ENCODE data around the gene PTK7.
A peak's percentile ranks its signal among the peaks of the same experiment; 100 is the strongest.
"Not testable (repeated sequence)": the region's sequence is repeated elsewhere in the genome, so short reads cannot be mapped to it uniquely, and the experiment has no call there.

PTK7 gene

GRCh38 chr6:43120101-43120763 is 44.1 kb downstream of the PTK7 start:
- DNase-seq = no peak

GRCh38 chr6:43120944-43121913 is 45.1 kb downstream of the PTK7 start:
- no peak for DNase-seq

GRCh38 chr6:43122146-43122545 is 46.0 kb downstream of the PTK7 start:
- DNase-seq = no peak

GRCh38 chr6:43123461-43124314 is 47.6 kb downstream of the PTK7 start:
- DNase-seq = no peak

- DNase-seq = no peak
Observed at GRCh38 chr6:43124481-43124880, 48.4 kb downstream of the PTK7 start.

- DNase-seq = no peak
Observed at GRCh38 chr6:43125119-43125518, 49.0 kb downstream of the PTK7 start.

GRCh38 chr6:43125555-43125954 is 49.4 kb downstream of the PTK7 start:
- no peak for DNase-seq

- DNase-seq = no peak
Observed at GRCh38 chr6:43127180-43127579, 51.1 kb downstream of the PTK7 start.

GRCh38 chr6:43127877-43128276 is 51.8 kb downstream of the PTK7 start:
- DNase-seq = no peak

- no peak for DNase-seq
Observed at GRCh38 chr6:43128926-43129325, 52.8 kb downstream of the PTK7 start.

- peak in 1 of 2 experiments; percentile 11 for DNase-seq
Observed at GRCh38 chr6:43129434-43130194, 53.5 kb downstream of the PTK7 start.

- DNase-seq = no peak
Observed at GRCh38 chr6:43130429-43130828, 54.3 kb downstream of the PTK7 start.

- DNase-seq = not testable (repeated sequence)
Observed at GRCh38 chr6:43131379-43131778, 55.3 kb downstream of the PTK7 start.

- DNase-seq = no peak
Observed at GRCh38 chr6:43138267-43138666, 62.2 kb downstream of the PTK7 start.

- not testable (repeated sequence) for DNase-seq
Observed at GRCh38 chr6:43139973-43140372, 63.9 kb downstream of the PTK7 start.

- no peak for DNase-seq
Observed at GRCh38 chr6:43141644-43142043, 65.5 kb downstream of the PTK7 start.

- no peak for DNase-seq
Observed at GRCh38 chr6:43142101-43142500, 66.0 kb downstream of the PTK7 start.

- peak; percentile 54 to 72 for DNase-seq
Observed at GRCh38 chr6:43143235-43144128, 67.4 kb downstream of the PTK7 start.

GRCh38 chr6:43144879-43145278 is 68.8 kb downstream of the PTK7 start:
- no peak for DNase-seq

GRCh38 chr6:43146261-43146660 is 70.1 kb downstream of the PTK7 start:
- no peak for DNase-seq

All from SHP77 (cell line).